HG03064 (cell line): Measurements from ENCODE around the gene PLEKHH1.
"Not testable (repeated sequence)": the region's sequence is repeated elsewhere in the genome, so short reads cannot be mapped to it uniquely, and the experiment has no call there.

Experiments used
- ATAC-seq: cut with Tn5 transposase; IDR thresholded peaks from one replicate; pipeline ENCODE4 v1.9.1; 2021; ENCODE audit warnings: low read depth; ENCODE audit not compliant: unreplicated experiment

Gene PLEKHH1

DNA sequence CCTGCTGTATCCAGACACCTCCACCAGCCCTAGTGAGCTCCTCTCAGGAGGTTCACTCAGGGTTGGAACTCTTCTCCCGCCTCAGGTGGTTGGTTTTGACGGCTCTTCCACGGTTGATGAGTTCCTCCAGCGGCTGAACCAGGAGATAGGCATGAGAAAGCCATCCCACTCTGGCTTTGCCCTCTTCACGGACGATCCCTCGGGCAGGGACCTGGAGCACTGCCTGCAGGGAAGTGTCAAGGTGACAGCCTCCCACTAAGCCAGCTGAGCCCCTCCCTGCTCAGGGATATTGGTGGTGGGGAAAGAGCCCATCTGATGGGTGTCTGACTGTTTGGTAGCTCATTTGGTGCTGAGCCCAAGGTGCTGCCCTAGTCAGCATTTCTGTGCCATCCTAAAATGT lies 46.5 kb downstream of the PLEKHH1 start:
- ATAC-seq, result no peak

DNA sequence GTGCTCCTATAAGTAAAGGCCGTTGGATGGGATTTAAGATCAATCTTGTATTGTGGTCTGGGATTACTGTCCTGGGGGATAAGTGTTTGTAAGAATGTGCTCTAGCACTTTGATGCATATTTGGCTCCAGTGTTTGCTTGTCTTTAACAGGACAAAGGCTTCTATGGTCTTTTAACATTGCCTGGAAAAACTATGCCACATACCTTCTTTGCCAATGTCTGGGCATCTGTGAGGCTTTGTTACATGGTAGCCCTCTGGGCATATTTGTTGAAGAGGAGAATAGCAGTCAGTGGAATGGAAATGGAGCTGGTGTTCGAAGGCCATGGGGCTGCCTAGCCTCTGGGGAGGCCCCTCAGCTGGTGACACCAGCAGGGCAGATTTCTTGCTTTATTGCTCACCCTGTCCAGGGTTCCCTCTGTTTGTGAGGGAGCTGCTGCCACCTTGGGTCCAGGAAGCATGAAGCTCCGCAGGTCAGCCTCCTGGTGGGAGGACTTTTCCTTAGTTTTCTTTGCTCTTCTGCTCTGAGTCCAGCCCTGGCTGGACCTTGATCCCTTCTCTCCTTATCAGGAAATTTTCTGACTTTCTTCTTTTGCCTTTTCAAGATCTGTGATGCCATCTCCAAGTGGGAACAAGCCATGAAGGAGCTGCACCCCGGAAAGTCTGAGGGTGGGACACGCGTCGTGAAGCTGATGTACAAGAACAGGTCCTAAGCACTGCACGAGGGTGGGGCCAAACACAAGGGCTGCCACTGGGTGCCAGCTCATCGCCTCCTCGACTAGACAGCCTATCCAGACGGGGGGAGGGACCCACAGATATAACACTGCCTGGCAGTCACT lies 47.5 kb downstream of the PLEKHH1 start:
- ATAC-seq, result no peak

DNA sequence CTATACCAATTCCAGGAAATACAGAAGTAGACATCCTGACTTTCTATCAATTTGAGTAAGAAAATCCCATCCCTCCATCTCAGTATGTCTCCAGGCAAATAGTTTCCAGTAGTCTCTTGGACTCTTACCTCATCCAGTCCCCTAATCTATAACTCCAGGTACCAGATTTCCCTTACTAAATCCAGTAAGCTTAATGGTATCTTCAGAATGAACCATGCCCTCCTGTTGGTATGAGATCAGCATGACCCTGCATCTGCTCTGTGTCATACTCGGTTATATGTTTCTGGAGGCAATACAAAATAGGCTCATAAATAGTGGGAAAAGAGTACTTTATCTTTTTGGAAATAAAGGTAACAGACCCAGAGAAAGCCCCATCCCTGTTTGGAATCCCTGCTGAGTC lies 48.6 kb downstream of the PLEKHH1 start:
- no peak for ATAC-seq

DNA sequence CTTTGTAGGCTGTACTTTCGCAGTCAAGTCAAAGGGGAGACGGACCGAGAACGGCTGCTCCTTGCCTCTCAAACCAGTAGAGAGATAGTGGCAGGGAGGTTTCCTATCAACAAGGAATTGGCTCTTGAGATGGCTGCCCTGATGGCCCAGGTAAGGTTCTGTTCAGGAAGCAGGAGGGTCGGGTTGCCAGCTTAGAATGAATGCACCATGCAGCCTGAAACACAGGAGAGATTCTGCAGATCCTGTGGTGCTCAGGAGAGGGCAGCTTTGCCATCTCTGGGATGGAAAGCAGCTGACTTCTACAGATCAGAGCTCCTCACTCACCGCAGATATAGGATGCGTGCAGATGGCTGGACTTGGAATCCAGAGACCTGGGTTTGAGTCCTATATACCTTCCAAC lies 49.0 kb downstream of the PLEKHH1 start:
- no peak for ATAC-seq

DNA sequence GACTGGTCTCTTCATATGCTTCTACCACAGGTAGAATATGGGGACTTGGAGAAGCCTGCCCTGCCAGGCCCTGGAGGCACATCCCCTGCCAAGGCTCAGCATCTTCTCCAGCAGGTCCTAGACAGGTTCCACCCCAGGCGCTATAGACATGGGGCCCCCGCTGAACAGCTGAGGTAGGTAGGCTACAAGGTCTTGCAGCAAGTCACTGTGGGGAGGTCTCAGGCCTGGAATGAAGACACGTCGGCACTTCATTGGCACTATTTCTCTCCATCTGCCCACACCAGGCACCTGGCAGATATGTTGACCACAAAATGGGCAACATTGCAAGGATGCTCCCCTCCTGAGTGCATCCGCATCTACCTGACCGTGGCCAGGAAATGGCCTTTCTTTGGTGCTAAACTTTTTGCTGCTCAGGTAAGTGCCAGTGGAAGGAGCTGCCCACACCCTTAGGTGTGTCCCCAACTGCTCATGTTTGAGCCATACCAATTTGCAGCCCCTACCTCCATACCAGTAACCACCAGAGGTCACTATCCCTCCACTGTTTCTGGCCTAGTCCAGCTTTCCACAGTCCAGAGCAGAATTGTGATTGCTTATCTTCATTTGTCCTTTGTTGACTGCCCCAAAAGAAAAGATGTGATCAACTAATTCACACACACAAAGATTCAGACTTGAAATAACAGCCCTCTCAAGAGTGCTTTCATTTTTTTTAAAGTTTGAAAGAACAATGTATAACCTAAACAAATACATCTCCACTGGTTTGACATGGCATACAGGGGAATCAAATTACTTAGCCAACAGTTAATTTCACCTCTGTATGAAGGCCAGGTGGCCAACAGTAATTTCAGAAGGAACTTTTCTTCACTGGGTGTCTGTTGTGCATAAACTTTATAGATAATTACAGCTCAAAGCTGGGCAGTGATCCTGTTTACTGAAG lies 50.9 kb downstream of the PLEKHH1 start:
- no peak for ATAC-seq

DNA sequence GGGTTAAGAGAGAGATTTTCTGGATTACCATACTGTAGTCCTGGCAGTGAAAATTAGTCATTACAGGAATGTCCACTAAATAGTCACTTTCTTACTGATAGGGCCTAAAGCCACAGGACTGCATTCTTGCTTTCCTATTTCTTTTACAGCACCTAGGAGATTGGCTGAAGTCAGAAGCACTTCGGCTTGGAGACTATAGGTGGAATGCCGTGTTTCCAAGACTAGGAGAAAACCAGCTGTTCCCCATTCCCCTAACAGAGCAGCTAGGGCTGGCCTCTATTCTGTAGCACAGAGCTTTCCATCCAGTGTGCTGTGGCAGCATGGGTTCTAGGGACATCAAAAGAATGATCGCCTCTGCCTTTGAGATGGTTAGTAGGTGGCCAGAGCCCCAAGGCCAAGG lies 51.9 kb downstream of the PLEKHH1 start:
- no peak for ATAC-seq

DNA sequence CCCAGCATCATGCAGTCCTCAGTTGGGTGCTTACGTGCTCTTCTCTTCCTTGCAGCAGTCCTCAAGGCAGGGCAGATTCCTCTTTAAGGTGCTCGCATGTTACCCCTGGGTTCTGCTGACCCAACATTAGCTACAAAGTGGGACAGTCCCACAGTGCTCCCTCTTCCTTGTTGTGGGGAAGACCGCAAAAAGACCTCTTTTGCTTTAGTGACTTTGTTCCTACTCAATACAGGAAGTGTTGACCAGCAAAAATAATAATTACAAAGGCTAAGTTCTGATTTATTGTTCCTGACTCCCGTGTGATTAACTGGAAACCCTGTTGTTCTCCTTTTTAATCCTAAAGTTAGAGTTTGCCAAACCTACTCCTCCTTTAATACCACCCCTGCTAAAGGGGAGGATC lies 53.3 kb downstream of the PLEKHH1 start:
- ATAC-seq, result no peak

DNA sequence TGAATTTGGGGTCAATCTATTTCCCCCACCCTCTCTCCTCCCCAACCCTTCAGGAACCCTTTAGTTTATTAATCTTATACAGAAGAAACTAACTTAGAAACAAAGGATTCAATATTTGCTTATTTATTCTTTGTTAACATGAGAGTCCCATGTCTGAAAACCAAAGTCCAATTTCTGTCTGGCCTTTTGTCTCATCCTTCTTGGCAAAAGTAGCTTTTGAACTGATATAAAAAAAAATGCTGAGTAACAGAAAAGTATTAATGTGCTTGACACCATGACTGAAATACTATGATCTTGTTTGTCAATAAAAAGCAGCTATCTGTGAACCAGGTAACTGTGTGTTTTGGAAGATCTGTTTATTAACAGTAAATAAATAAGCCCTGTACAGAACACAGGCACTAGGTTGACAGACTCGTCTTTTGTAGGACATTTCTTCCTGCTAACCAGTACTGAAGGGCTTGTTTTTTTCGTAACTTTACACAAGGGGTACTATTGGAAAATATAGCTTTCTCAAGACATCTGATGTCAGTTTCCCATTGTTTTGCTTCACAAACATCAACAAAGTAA lies 56.2 kb downstream of the PLEKHH1 start:
- no peak for ATAC-seq

DNA sequence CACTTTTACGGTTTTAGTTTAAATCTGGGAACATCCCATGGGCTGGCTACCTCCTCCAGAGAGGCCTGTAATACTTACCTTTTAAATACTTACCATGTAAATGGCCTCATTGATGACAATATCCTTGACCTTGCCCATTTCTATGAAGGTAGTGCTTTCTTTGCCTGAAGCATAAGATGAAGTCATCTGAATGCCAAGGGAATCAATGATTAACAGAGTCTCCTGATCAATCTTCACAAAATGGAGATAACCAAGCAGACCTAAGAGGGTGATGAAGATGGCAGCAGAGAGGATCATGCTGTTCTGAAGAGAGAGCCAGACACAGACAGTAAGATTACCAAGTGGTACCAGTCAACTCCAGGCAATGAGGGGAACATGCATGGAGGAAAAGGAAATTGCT lies 60.6 kb downstream of the PLEKHH1 start:
- not testable (repeated sequence) for ATAC-seq

DNA sequence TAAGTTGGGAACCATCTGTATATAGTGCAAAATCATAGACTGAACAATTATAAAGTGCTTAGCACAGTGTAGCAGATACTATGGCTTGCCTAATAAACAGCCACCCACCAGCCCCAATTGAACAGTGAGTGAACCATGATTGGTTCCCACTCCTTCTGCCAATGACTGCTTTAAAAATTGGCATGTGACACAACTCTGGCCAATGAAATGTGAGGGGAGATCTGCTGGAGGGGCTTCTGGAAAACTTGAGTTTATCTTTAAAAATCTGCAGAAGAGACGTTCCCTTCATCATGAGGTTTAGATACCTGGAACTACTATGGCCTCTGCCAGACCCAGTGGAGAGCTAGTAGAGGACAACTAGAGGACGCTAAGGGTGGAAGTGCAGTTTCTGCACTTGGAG lies 62.3 kb downstream of the PLEKHH1 start:
- no peak for ATAC-seq

DNA sequence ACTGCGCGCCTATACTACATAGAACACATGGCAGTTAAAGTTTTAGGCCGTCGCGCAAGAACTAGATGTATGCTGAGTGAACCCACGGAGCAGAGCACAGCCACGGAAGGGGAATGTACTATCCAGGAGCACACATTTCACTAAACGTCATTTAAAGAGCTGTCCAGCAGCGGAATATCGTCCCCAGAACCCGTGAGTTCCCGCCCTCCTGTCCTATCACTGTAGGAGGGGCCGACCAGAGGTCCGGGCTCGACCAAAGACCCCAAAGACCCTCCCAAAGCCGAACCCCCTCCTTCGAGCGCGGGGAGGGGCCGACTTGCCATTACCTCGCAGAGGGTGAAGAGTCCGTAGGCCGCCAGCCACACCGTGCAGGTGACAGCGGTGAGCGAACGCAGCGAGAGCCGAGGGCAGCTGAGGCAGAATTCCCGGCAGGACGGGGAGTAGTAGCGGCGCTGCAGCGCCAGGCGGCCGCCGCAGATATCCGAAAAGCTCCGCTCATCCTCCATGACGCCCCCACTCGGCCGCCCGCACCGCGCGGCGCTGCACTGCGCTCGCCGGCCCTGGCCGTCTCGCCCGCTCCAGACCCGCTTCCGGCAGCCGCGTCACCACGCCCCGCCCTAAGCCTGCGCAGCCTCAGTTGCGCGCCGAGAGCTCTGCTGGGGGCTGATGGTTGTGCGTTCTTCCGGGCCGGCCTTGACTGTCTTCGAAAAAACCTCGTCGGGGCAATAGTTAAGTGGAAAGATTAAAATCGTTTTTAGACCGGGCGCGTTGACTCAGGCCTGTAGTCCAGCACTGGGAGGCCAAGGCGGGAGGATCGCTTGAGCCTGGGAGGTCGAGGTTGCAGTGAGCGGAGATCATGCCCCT lies 66.8 kb downstream of the PLEKHH1 start, which contains the start of gene PIGH:
TSS of gene PIGH (minus strand) at position 571 of the 864 bp plus-strand sequence. CDS start at position 506, 65 bp downstream.
- peak; percentile 89 for ATAC-seq

DNA sequence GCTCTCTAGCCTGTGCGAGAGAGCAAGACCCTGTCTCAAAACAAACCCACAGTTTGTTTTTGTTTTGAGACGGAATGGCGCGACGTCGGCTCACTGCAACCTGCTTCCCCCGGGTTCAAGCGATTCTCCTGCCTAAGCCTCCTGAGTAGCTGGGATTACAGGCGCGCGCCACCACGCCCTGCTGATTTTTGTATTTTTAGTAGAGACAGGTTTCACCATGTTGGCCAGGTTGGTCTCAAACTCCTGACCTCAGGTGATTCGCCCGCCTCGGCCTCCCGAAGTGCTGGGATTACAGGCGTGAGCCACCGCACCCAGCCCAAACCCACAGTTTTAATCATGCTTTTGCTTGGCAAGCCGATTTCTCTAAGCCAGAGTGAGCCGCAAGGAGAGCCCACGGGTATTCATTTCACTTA lies 67.5 kb downstream of the PLEKHH1 start:
- ATAC-seq, result not testable (repeated sequence)

DNA sequence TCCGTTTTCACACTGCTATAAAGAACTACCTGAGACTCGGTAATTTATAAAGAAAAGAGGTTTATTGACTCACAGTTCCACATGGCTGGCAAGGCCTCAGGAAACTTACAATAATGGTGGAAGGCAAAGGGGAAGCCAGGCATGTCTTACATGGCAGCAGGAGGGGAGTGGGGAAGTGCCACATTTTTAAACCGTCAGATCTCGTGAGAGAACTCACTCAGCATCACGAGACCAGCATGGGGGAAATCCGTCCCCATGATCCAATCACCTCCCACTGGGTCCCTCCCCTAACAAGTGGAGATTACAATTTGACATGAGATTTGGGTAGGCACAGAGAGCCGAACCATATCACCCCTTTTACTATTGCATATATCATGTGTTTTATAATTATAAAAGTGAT lies 69.0 kb downstream of the PLEKHH1 start:
- no peak for ATAC-seq

DNA sequence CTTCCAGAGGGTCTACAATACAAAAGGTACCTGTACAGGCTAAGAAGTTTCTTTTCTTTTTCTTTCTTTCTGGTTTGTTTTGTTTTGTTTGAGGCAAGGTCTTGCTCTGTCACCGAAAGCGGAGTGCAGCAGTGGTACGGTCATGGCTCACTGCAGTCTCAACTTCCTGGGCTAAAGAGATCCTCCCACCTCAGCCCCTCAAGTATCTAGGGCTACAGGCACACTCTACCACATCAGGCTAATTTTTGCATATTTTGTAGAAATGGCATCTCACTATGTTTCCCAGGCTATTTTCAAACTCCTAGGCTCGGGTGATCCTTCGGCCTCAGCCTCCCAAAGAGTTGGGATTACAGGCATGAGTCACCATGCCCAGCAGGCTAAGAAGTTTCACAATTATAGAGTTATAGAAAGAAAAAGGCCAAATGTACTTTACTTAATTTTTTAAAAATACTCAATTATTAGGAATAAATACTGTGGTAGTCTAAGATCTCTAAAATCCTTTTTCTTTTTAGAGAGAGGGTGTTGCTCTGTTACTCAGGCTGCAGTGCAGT lies 70.0 kb downstream of the PLEKHH1 start:
- ATAC-seq, result peak; percentile 66

DNA sequence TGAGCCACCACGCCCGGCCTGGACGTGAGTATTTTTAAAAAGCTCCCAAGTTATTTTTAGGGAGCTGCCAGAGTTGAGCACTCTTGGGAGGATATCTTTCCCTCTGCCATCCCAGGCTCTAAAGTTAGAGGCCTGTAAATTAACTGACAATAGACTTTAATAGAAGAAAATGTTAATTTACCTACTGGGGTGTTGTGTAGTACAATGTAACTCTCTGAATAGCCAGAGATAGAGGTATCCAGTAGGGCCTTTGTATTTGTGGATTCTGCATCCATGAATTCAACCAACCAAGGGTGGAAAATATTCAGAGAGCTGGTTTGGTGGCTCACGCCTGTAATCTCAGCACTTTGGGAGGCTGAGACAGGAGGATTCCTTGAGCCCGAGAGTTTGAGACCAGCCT lies 74.6 kb downstream of the PLEKHH1 start:
- no peak for ATAC-seq

DNA sequence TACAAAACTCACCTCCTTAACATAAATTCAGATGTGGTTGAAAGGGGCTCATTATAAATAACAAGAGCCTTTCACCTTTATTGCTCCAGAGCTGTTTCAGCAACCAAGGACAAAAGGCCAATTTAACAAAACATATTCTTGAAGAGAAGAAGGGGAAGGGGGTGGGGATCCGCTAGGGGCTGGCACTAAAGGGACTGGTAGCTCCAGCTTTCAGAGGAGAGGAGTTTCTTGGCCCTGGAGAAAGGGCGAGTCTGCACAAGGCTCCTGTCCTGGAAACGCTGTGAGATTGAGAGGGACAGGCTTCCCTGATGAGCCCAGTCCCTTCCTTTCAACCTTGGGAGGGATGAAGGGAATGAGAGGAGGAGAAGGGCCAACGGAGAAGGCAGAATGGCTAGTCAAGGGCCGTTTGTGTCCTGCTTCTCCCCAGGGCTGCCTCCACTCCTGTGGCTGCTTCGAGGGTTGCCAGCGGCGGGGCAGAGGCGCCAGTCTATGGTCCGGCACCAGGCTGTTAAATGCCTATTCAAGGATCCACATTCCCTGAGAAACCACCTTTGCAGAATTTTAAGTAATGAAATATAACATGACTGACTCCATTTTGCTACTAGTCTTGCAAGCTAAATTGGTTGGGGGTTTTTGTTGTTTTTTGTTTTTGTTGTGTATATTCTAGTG lies 76.7 kb downstream of the PLEKHH1 start:
- ATAC-seq, result no peak

DNA sequence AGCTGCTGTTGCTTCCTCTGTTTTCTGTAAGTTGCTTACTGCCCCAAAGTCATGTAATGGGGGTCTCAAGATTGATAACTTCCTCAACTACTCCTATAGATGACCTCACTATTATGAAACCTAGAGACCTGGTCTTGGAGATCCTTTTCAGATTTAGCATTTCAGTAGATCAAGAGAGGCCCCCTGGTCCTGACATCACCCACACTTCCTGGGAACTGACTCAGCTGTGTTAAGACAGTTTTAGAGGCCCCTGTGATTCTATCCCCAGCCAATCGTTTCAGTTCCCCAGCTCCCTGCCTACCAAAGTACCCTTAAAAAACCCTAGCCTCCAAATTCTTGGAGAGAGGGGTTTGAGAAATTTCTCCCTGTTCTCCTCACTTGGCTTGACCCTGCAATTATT lies 77.4 kb downstream of the PLEKHH1 start:
- ATAC-seq, result no peak

DNA sequence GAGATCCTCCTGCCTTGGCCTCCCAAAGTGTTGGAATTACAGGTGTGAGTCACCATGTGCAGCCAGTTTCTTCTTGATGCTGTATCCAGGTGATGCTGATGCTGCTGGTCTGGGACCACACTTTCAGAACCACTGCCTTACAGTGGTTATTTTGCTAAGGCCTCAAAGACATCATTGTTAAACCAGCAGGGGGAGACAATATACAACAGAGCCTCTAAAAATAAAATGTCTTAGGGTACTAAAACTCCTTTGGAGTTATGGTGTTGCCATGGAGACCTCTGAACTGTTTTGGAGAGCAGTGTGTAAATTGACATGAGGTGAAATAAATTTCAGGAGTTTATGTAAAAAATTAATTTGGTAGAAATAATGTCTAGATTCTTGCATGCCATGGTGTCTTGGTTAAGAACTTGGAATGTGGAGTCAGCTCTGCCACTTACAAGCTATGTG lies 85.5 kb downstream of the PLEKHH1 start:
- no peak for ATAC-seq
